NCI-H128 (cell line): ENCODE results near the gene AGAP6.
"Not testable (repeated sequence)": the region's sequence is repeated elsewhere in the genome, so short reads cannot be mapped to it uniquely, and the experiment has no call there.

Experiments used
- DNase-seq: peaks from one replicate; lab custom pipeline; 2025; ENCODE audit not compliant: unreplicated experiment; lab: John Stamatoyannopoulos, UW

Gene AGAP6

GRCh38 chr10:49988376-49988775, at the start of gene AGAP6:
Gene AGAP6 (plus strand): TSS chr10:49988406. CDS start chr10:49988716, 310 bp downstream.
- DNase-seq, result not testable (repeated sequence)

GRCh38 chr10:49941447-49942338, 46.5 kb upstream of the AGAP6 start, which contains the start of the genes PARG and TIMM23B:
Gene PARG (minus strand): TSS chr10:49942027. CDS start chr10:49941725, 302 bp downstream.
Gene TIMM23B (plus strand): TSS chr10:49942053. CDS start chr10:49942195, 142 bp downstream.
- peak; percentile 4 for DNase-seq

- DNase-seq, result not testable (repeated sequence)
Measured at GRCh38 chr10:49942339-49942705, 45.9 kb upstream of the AGAP6 start.

GRCh38 chr10:49943607-49944006, 44.6 kb upstream of the AGAP6 start:
- not testable (repeated sequence) for DNase-seq

- DNase-seq, result not testable (repeated sequence)
Measured at GRCh38 chr10:49948142-49948541, 40.1 kb upstream of the AGAP6 start.

GRCh38 chr10:49948737-49949136, 39.5 kb upstream of the AGAP6 start:
- not testable (repeated sequence) for DNase-seq

GRCh38 chr10:49952006-49952405, 36.2 kb upstream of the AGAP6 start:
- not testable (repeated sequence) for DNase-seq

GRCh38 chr10:49953122-49953521, 35.1 kb upstream of the AGAP6 start:
- not testable (repeated sequence) for DNase-seq

- not testable (repeated sequence) for DNase-seq
Measured at GRCh38 chr10:49970331-49970857, 17.8 kb upstream of the AGAP6 start.

- DNase-seq, result not testable (repeated sequence)
Measured at GRCh38 chr10:49971466-49971865, 16.7 kb upstream of the AGAP6 start.

GRCh38 chr10:49972094-49972493, 16.1 kb upstream of the AGAP6 start:
- not testable (repeated sequence) for DNase-seq

- DNase-seq, result not testable (repeated sequence)
Measured at GRCh38 chr10:49977756-49978155, 10.4 kb upstream of the AGAP6 start.

GRCh38 chr10:49987207-49987606, 999 bp upstream of the AGAP6 start:
- not testable (repeated sequence) for DNase-seq

GRCh38 chr10:49995321-49995720, 7.1 kb downstream of the AGAP6 start:
- DNase-seq, result not testable (repeated sequence)

- not testable (repeated sequence) for DNase-seq
Measured at GRCh38 chr10:50014024-50014423, 25.8 kb downstream of the AGAP6 start.

- not testable (repeated sequence) for DNase-seq
Measured at GRCh38 chr10:50015596-50016220, 27.5 kb downstream of the AGAP6 start.

- not testable (repeated sequence) for DNase-seq
Measured at GRCh38 chr10:50016926-50017325, 28.7 kb downstream of the AGAP6 start.

GRCh38 chr10:50017646-50018045, 29.4 kb downstream of the AGAP6 start:
- not testable (repeated sequence) for DNase-seq

GRCh38 chr10:50019279-50019678, 31.1 kb downstream of the AGAP6 start:
- DNase-seq, result not testable (repeated sequence)

GRCh38 chr10:50020451-50021024, 32.3 kb downstream of the AGAP6 start:
- not testable (repeated sequence) for DNase-seq

- no peak for DNase-seq
Measured at GRCh38 chr10:50021646-50022045, 33.4 kb downstream of the AGAP6 start.
